ENCODE data around the gene SMAP1.

Gene SMAP1

GRCh38 chr6:70666706-70667105 is 977 bp upstream of the SMAP1 start:
- no peak overlapping the region for H3K4me3 ChIP-seq (ENCODE audit: low read length)
- no peak for TF ChIP-seq CTCF (conservative IDR thresholded peaks at IDR 0.05; ENCODE audit: low read depth, low read length)
- no peak for DNase-seq (ENCODE audit: low read depth)

GRCh38 chr6:70667256-70667710 is 400 bp upstream of the SMAP1 start:
- DNase-seq (ENCODE audit: low read depth) = no peak
- peak overlapping the region; percentile 84 for H3K4me3 ChIP-seq (ENCODE audit: low read length)
- no peak for TF ChIP-seq CTCF (conservative IDR thresholded peaks at IDR 0.05; ENCODE audit: low read depth, low read length)

GRCh38 chr6:70668499-70668812 is 773 bp downstream of the SMAP1 start:
- TF ChIP-seq CTCF (conservative IDR thresholded peaks at IDR 0.05; ENCODE audit: low read depth, low read length) = no peak
- H3K4me3 ChIP-seq (ENCODE audit: low read length) = peak overlapping the region; percentile 84
- no peak for DNase-seq (ENCODE audit: low read depth)

GRCh38 chr6:70669133-70669532 is 1.4 kb downstream of the SMAP1 start:
- H3K4me3 ChIP-seq (ENCODE audit: low read length) = peak overlapping the region; percentile 84
- DNase-seq (ENCODE audit: low read depth) = no peak
- TF ChIP-seq CTCF (conservative IDR thresholded peaks at IDR 0.05; ENCODE audit: low read depth, low read length) = no peak

GRCh38 chr6:70672549-70672948 is 4.9 kb downstream of the SMAP1 start:
- H3K4me3 ChIP-seq (ENCODE audit: low read length) = no peak overlapping the region
- no peak for DNase-seq (ENCODE audit: low read depth)
- no peak for TF ChIP-seq CTCF (conservative IDR thresholded peaks at IDR 0.05; ENCODE audit: low read depth, low read length)

GRCh38 chr6:70673054-70673453 is 5.4 kb downstream of the SMAP1 start:
- no peak overlapping the region for H3K4me3 ChIP-seq (ENCODE audit: low read length)
- no peak for DNase-seq (ENCODE audit: low read depth)
- no peak for TF ChIP-seq CTCF (conservative IDR thresholded peaks at IDR 0.05; ENCODE audit: low read depth, low read length)

- no peak overlapping the region for H3K4me3 ChIP-seq (ENCODE audit: low read length)
- no peak for TF ChIP-seq CTCF (conservative IDR thresholded peaks at IDR 0.05; ENCODE audit: low read depth, low read length)
- no peak for DNase-seq (ENCODE audit: low read depth)
These were observed 5.9 kb downstream of the SMAP1 start for GRCh38 chr6:70673601-70674000.
